Neural cell (in vitro differentiated cells): ENCODE results near the gene ARHGAP27. TPM values are rescaled to one million over a fixed set of nuclear protein-coding genes. Genes with fewer than 3 reads are reported as not detected.
"Not testable (repeated sequence)": the region's sequence is repeated elsewhere in the genome, so short reads cannot be mapped to it uniquely, and the experiment has no call there.

Experiments used
- H2AFZ ChIP-seq: fragments of 200-600, 300-800 bp; sonication (generic), shearing (Covaris generic); 2 replicates; pipeline ENCODE4 v1.6.0; 2014; ENCODE audit warnings: low read depth, mild to moderate bottlenecking, antibody characterized with exemption, low read length, moderate library complexity
- H3F3A ChIP-seq: fragments of 200-600 bp; shearing (Covaris generic); 2 replicates; pipeline ENCODE4 v1.6.1; 2016; ENCODE audit warnings: mild to moderate bottlenecking, moderate library complexity, mixed read lengths, antibody characterized with exemption, low read length; ENCODE audit not compliant: insufficient read depth, poor library complexity, severe bottlenecking
- H3K27ac ChIP-seq: fragments of 200-600, 300-800 bp; sonication (generic), shearing (Covaris generic); 2 replicates; pipeline ENCODE4 v1.5.1; 2014; ENCODE audit warnings: mild to moderate bottlenecking, low read length, moderate library complexity
- H3K27me3 ChIP-seq: fragments of 300-800, 200-600 bp; sonication (generic), shearing (Covaris generic); 2 replicates; pipeline ENCODE4 v1.6.0; 2014; ENCODE audit warnings: mild to moderate bottlenecking, low read depth, low read length, moderate library complexity; ENCODE audit not compliant: insufficient read depth
- H3K36me3 ChIP-seq: fragments of 300-800, 200-600 bp; sonication (generic), shearing (Covaris generic); 2 replicates; pipeline ENCODE4 v1.5.1; 2014; ENCODE audit warnings: mild to moderate bottlenecking, antibody characterized with exemption, low read length, moderate library complexity; ENCODE audit not compliant: insufficient read depth
- H3K4me2 ChIP-seq: fragments of 300-800, 200-600 bp; sonication (generic), shearing (Covaris generic); 2 replicates; pipeline ENCODE4 v1.6.0; 2014; ENCODE audit warnings: mild to moderate bottlenecking, low read length
- H3K4me3 ChIP-seq: fragments of 300-800, 200-600 bp; sonication (generic), shearing (Covaris generic); 2 replicates; pipeline ENCODE4 v1.5.1; 2014; ENCODE audit warnings: mild to moderate bottlenecking, low read length, moderate library complexity
- H3K79me2 ChIP-seq: fragments of 200-600 bp; shearing (Covaris generic); replicated peaks from 2 replicates; pipeline ENCODE4 v1.6.0; 2014; ENCODE audit warnings: mild to moderate bottlenecking, low read length, moderate library complexity; ENCODE audit not compliant: insufficient read depth
- H3K9ac ChIP-seq: fragments of 300-800, 200-600 bp; sonication (generic), shearing (Covaris generic); 2 replicates; pipeline ENCODE4 v1.6.1; 2016; ENCODE audit warnings: mild to moderate bottlenecking, low read length, mixed read lengths
- H3K9me2 ChIP-seq: fragments of 200-600 bp; shearing (Covaris generic); 2 replicates; pipeline ENCODE4 v1.6.1; 2016; ENCODE audit warnings: mild to moderate bottlenecking, low read length, mixed read lengths; ENCODE audit not compliant: insufficient read depth
- H3K9me3 ChIP-seq: fragments of 200-600, 300-800 bp; sonication (generic), shearing (Covaris generic); 2 replicates; pipeline ENCODE4 v1.6.1; 2016; ENCODE audit warnings: mild to moderate bottlenecking, mixed run types, low read length, moderate library complexity, mixed read lengths
- H4K20me1 ChIP-seq: fragments of 200-600 bp; shearing (Covaris generic); 2 replicates; pipeline ENCODE4 v1.6.1; 2016; ENCODE audit warnings: mild to moderate bottlenecking, mixed run types; ENCODE audit not compliant: insufficient read depth
- RAD21 ChIP-seq: fragments of 450-650 bp; conservative IDR thresholded peaks from 2 replicates; pipeline ENCODE4 v1.6.1; 2014; ENCODE audit warnings: antibody characterized with exemption, mild to moderate bottlenecking, moderate library complexity
- TAF1 ChIP-seq: IDR thresholded peaks from 2 replicates; pipeline ENCODE4 v1.6.1; 2012; ENCODE audit warnings: low read depth
- polyA minus RNA-seq: library from RNA; depleted of rRNA, polyadenylated mRNA; stranded (reverse); fragments of >200 nt; gene quantifications from 2 replicates; pipeline ENCODE4 v1.2.3, GENCODE V29; 2014
- polyA plus RNA-seq: library from polyadenylated mRNA; depleted of rRNA; stranded (reverse); fragments of >200 nt; gene quantifications from 2 replicates; pipeline ENCODE4 v1.2.3, GENCODE V29; 2014

The ARHGAP27 gene, protein sequence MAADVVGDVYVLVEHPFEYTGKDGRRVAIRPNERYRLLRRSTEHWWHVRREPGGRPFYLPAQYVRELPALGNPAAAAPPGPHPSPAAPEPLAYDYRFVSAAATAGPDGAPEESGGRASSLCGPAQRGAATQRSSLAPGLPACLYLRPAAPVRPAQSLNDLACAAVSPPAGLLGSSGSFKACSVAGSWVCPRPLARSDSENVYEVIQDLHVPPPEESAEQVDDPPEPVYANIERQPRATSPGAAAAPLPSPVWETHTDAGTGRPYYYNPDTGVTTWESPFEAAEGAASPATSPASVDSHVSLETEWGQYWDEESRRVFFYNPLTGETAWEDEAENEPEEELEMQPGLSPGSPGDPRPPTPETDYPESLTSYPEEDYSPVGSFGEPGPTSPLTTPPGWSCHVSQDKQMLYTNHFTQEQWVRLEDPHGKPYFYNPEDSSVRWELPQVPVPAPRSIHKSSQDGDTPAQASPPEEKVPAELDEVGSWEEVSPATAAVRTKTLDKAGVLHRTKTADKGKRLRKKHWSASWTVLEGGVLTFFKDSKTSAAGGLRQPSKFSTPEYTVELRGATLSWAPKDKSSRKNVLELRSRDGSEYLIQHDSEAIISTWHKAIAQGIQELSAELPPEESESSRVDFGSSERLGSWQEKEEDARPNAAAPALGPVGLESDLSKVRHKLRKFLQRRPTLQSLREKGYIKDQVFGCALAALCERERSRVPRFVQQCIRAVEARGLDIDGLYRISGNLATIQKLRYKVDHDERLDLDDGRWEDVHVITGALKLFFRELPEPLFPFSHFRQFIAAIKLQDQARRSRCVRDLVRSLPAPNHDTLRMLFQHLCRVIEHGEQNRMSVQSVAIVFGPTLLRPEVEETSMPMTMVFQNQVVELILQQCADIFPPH
- 7.4 and 12.7 TPM in 2 replicates for polyA plus RNA-seq
- 4.4 and 5.6 TPM in 2 replicates for polyA minus RNA-seq

DNA sequence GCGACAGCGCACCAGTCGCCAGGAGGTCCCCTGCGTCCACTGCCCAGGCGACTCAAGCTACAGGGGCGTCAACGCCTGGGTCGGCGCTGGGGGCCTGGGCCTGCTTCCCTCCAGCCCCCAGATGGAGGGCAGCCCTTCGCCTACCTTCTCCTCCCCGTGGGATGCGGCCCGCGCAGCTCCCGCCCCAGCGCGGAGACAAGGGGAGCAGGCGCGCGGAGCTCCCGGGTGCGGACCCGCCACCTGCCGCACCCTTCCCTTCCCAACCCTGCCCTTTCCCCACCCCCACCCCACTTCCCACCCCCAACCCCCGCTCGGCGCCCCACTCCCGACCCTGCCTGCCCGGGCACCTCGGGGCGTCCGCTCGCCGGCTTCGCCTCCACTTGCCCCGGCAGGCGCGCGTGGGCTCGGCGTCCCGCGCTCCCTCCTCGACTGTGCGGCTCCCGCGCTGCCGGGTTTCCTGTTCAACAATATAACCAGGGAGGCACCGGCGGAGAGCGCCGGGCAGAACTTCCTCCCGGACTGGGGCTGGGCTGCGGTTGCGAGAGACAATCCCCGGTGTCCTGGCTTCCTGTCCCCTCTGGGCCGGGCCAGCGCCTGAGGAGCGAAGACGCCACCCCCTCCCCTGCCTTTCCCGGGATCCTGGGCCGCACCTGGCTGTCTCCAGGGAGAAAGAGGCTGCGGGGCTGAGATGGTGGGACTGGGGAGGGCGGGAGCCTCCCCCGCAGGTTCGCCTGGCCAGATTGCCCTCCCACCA, at the start of gene ARHGAP27:
Gene ARHGAP27 (minus strand): TSS at position 466 of the 754 bp plus-strand sequence. CDS start 2,591 bp downstream, outside the sequence.
- no peak within 1 kb of the TSS for H3K4me2 ChIP-seq
- H3K79me2 ChIP-seq: no peaks in the 10 kb centered on the region
- no peaks in the 10 kb centered on the region for H4K20me1 ChIP-seq
- H3K9me2 ChIP-seq: no peaks in the 10 kb centered on the region
- no peak within 1 kb of the TSS for H3K27ac ChIP-seq
- H3K9me3 ChIP-seq: no peaks in the 10 kb centered on the region
- no peak within 1 kb of the TSS for H3K9ac ChIP-seq
- TF ChIP-seq RAD21: no peak
- no peak for TF ChIP-seq TAF1
- no peaks in the 10 kb centered on the region for H3F3A ChIP-seq
- H3K4me3 ChIP-seq: peak within 1 kb of the TSS; percentile 56
- no peak within 1 kb of the TSS for H2AFZ ChIP-seq
- peaks cover 60% of the 10 kb centered on the region for H3K27me3 ChIP-seq
- H3K36me3 ChIP-seq: no peaks in the 10 kb centered on the region

DNA sequence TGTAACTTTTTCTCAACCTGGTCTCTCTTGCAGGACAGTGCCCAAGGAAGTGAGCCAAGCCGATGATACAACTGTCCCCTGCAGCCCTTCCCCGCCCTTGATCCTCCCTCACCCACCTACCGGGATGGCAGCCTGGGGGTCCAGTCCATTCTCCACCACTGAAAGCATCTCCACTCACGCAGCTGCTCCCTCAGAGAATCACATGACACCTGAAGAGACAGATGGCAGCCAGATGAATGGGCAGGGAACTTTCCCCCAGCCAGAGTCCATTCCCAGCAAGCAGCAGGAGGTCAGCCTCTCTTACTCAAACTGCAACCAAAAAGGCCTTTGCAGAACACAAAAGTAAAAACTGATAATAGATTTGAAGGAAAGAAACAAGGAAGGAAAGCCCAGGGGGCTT, 49.6 kb upstream of the ARHGAP27 start:
- not testable (repeated sequence) for H3K36me3 ChIP-seq, H3F3A ChIP-seq, H4K20me1 ChIP-seq, H3K79me2 ChIP-seq, H2AFZ ChIP-seq, H3K9ac ChIP-seq, H3K4me3 ChIP-seq, H3K9me2 ChIP-seq, H3K27ac ChIP-seq, H3K9me3 ChIP-seq, H3K4me2 ChIP-seq, H3K27me3 ChIP-seq

DNA sequence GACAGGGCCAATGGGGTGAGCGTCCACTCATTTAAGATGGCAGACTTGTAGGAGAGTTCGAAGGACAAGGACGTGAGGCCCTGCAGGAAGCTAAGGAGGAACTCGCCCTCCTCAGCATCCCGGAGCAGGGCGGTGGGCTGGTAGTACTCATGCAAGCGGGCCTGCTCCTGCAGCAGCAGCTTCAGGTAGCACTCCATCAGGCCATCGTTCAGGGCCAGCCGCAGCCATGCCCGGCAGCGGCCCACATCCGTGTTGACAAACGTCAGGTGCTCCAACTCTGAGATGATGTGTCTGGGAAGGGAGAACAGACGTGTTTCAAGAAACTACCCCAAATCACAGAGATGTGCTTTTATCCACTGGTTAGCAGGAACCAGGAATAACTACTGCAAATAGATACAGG, 42.8 kb upstream of the ARHGAP27 start:
- H3K4me3 ChIP-seq, H3F3A ChIP-seq, H3K36me3 ChIP-seq, H3K27me3 ChIP-seq, H3K9ac ChIP-seq, H3K9me2 ChIP-seq, H4K20me1 ChIP-seq, H3K4me2 ChIP-seq, H3K79me2 ChIP-seq, H3K27ac ChIP-seq, H3K9me3 ChIP-seq, H2AFZ ChIP-seq: not testable (repeated sequence)

DNA sequence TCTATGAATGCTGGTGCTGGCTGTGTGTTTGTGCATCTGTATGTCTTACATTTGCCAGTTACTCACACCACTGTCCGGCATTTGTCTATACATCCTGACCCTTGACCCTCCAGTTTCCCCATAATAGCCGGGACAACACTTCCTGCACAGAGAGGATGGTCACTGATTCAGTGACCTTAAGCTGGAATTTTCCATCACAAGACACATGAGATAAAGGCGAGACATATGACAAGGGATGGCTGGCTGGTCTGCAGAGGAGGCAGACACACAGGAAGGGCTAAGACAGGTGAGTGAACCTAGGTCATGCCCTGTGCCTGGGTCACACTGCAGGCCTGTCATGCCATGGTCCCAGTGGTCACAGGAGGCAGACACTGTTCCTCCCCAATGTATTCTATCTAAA, 39.6 kb upstream of the ARHGAP27 start:
- H2AFZ ChIP-seq, H3K36me3 ChIP-seq, H3K27me3 ChIP-seq, H4K20me1 ChIP-seq, H3K9me3 ChIP-seq, H3K4me2 ChIP-seq, H3K9me2 ChIP-seq, H3K4me3 ChIP-seq, H3K27ac ChIP-seq, H3K9ac ChIP-seq, H3K79me2 ChIP-seq, H3F3A ChIP-seq: not testable (repeated sequence)

DNA sequence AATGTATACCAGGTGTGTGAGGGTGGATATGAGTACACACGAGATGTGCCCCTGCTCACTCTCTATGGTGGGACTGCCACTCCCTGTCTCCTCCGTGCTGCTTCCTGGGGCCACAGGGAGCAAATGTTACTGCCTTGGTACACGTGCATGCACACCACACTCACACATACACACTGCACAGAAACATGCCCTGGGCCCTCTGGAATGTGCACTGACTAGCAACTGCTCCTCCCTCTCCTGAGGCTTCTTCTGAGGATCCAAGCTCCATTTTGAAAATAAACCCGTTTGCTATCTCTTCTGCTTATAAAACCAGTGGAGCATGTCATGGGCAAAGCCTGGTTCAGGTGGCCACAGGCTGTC, 36.5 kb upstream of the ARHGAP27 start:
- H4K20me1 ChIP-seq, H3F3A ChIP-seq, H3K36me3 ChIP-seq, H3K9ac ChIP-seq, H3K4me3 ChIP-seq, H3K9me2 ChIP-seq, H3K79me2 ChIP-seq, H3K27ac ChIP-seq, H2AFZ ChIP-seq, H3K9me3 ChIP-seq, H3K27me3 ChIP-seq, H3K4me2 ChIP-seq: not testable (repeated sequence)

DNA sequence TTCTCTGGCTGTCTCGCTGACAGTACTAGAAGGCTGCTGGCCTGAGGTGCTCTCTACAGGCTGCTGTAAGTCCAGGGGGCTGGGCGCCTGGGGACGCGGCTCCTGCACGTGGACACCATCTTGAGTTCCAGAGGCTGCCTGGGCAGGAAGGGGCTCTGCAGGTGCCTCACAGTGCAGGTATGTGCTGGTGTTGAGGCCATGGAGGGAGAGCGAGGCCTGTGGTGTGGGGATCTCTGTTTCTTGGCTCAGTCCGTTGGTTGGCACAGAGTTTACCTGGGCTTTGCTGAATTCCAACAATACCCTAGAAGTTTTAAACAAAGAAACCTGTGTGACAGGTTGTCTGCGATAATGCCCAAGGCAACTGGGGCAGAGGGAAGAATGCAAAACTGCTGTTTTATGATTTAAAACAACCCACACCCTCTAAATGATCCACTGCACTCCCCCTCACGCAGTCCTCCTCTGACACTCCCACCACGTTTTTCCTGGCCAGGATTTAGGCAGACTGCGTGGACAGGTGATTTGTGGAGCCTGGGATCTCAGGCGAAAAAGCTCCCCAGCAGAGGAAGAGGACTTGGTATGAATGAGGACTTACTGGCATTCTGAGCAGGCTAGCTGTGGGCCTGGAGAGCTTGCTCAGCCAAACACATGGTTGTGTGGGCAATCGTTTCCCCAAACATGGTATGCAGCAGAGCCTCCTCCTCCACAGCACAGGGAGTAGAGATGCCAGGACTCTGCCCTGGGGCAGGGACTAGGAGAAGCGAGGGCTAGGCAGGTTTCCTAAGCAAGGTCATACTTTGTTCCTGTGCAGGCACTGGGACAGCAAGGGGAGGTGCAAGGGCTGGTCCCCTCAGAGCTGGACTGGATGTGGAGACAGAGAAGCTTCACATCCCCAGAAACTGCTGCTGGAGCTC, 35.9 kb upstream of the ARHGAP27 start:
- not testable (repeated sequence) for H4K20me1 ChIP-seq, H3K9ac ChIP-seq, H2AFZ ChIP-seq, H3F3A ChIP-seq, H3K4me3 ChIP-seq, H3K79me2 ChIP-seq, H3K4me2 ChIP-seq, H3K27ac ChIP-seq, H3K9me2 ChIP-seq, H3K27me3 ChIP-seq, H3K36me3 ChIP-seq, H3K9me3 ChIP-seq
